ENCODE results near the gene APBB1. TPM values are rescaled to one million over a fixed set of nuclear protein-coding genes. Genes with fewer than 3 reads are reported as not detected.

The APBB1 gene
- total RNA-seq, 1 experiment from 2014 or later: 12.4 TPM

DNA sequence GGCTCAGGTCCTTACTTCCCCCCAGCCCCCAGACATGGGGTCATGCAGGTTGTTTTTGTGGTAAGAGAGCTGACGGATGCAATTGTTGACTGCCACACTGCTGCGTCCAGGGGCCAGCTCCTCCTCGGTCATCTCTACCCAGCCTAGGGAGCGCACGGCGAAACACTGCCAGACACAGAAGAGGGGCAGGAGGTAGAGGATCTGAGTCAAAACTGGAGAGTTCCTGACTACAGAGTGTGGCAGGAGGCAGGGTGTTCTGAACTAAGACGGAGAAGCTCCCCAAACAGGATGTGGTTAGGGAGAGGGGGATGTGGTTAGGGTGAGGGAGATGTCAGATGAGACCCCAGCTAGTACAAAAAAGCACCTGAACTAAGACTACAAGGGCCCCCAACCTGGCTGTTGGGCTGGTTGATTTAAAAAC lies 16.3 kb downstream of the APBB1 start:
- intact Hi-C loops (cut with micrococcal nuclease): no loop called here

More for the DNA sequence above, 16.3 kb downstream of the APBB1 start:
- RAD21 ChIA-PET (ENCODE audit: low non-redundant PET in 1 of 2, low total read pairs in 2 of 2, uncharacterized antibody in 2 of 2, unreplicated experiment in 2 of 2): no interaction called here
- Histone ChIP-seq H3K79me2 (ENCODE audit: insufficient read depth, low read length) (no peaks in the 10 kb centered on the region), H3K9ac (ENCODE audit: low read length) (no peak overlapping the region), H3K9me2 (ENCODE audit: insufficient read depth) (no peaks in the 10 kb centered on the region), H3K4me3 (replicated peaks in 1 of 2; ENCODE audit: low read depth in 1 of 2, low read length in 2 of 2) (no peak overlapping the region), H3K27ac (ENCODE audit: low read depth, low read length) (no peak overlapping the region), H3K36me3 (ENCODE audit: control insufficient read depth in 1 of 2, insufficient read depth in 2 of 2, low read length in 2 of 2) (no peaks in the 10 kb centered on the region), H3K4me1 (ENCODE audit: control insufficient read depth in 1 of 2, insufficient read depth in 2 of 2, low read length in 2 of 2) (peaks cover 4 to 7% of the 10 kb centered on the region in 2 experiments; a peak in 3 of 4 replicates), H3K27me3 (ENCODE audit: insufficient read depth, low read length) (no peaks in the 10 kb centered on the region), H2AFZ (ENCODE audit: low read depth, low read length, poor library complexity, severe bottlenecking) (no peak overlapping the region), H3K4me2 (ENCODE audit: low read length) (no peak overlapping the region), H4K20me1 (ENCODE audit: insufficient read depth) (no peaks in the 10 kb centered on the region), H3K9me3 (ENCODE audit: control insufficient read depth in 1 of 2, insufficient read depth in 1 of 2, low read depth in 1 of 2, low read length in 2 of 2) (no peaks in the 10 kb centered on the region)
- no TSS peak for BruUV-seq (replicated peaks)
- ATAC-seq: no peak
- CTCF ChIA-PET: no interaction called here
- TF ChIP-seq YY1 (IDR thresholded peaks at IDR 0.05; ENCODE audit: extremely low read depth, insufficient replicate concordance, low read depth, low read length): no peak
- TF ChIP-seq, protein P1, sequence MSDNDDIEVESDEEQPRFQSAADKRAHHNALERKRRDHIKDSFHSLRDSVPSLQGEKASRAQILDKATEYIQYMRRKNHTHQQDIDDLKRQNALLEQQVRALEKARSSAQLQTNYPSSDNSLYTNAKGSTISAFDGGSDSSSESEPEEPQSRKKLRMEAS (IDR thresholded peaks at IDR 0.05): no peak
- no peak for TF ChIP-seq RAD21 (IDR thresholded peaks at IDR 0.05; ENCODE audit: low read depth)
- TF ChIP-seq POLR2AphosphoS5 (IDR thresholded peaks at IDR 0.05; ENCODE audit: low read depth, low read length): no peak
- no peak for TF ChIP-seq ZFX (IDR thresholded peaks at IDR 0.05)
- no peak for TF ChIP-seq CEBPB (IDR thresholded peaks at IDR 0.05; ENCODE audit: low read depth)
- TF ChIP-seq TCF7L2 (IDR thresholded peaks at IDR 0.05; ENCODE audit: borderline replicate concordance, extremely low read depth, insufficient read depth, insufficient read length): no peak
- TF ChIP-seq, protein P2, sequence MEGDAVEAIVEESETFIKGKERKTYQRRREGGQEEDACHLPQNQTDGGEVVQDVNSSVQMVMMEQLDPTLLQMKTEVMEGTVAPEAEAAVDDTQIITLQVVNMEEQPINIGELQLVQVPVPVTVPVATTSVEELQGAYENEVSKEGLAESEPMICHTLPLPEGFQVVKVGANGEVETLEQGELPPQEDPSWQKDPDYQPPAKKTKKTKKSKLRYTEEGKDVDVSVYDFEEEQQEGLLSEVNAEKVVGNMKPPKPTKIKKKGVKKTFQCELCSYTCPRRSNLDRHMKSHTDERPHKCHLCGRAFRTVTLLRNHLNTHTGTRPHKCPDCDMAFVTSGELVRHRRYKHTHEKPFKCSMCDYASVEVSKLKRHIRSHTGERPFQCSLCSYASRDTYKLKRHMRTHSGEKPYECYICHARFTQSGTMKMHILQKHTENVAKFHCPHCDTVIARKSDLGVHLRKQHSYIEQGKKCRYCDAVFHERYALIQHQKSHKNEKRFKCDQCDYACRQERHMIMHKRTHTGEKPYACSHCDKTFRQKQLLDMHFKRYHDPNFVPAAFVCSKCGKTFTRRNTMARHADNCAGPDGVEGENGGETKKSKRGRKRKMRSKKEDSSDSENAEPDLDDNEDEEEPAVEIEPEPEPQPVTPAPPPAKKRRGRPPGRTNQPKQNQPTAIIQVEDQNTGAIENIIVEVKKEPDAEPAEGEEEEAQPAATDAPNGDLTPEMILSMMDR (IDR thresholded peaks at IDR 0.05 in 2 of 3, conservative IDR thresholded peaks at IDR 0.05 in 1 of 3; ENCODE audit: borderline replicate concordance in 1 of 3, insufficient read depth in 1 of 3, low read depth in 2 of 3, low read length in 2 of 3): no peak
- no peak for TF ChIP-seq CBX3 (IDR thresholded peaks at IDR 0.05; ENCODE audit: low read depth)
- no peak for TF ChIP-seq EZH2phosphoT487 (IDR thresholded peaks at IDR 0.05; ENCODE audit: borderline replicate concordance)
- TF ChIP-seq, protein P3, sequence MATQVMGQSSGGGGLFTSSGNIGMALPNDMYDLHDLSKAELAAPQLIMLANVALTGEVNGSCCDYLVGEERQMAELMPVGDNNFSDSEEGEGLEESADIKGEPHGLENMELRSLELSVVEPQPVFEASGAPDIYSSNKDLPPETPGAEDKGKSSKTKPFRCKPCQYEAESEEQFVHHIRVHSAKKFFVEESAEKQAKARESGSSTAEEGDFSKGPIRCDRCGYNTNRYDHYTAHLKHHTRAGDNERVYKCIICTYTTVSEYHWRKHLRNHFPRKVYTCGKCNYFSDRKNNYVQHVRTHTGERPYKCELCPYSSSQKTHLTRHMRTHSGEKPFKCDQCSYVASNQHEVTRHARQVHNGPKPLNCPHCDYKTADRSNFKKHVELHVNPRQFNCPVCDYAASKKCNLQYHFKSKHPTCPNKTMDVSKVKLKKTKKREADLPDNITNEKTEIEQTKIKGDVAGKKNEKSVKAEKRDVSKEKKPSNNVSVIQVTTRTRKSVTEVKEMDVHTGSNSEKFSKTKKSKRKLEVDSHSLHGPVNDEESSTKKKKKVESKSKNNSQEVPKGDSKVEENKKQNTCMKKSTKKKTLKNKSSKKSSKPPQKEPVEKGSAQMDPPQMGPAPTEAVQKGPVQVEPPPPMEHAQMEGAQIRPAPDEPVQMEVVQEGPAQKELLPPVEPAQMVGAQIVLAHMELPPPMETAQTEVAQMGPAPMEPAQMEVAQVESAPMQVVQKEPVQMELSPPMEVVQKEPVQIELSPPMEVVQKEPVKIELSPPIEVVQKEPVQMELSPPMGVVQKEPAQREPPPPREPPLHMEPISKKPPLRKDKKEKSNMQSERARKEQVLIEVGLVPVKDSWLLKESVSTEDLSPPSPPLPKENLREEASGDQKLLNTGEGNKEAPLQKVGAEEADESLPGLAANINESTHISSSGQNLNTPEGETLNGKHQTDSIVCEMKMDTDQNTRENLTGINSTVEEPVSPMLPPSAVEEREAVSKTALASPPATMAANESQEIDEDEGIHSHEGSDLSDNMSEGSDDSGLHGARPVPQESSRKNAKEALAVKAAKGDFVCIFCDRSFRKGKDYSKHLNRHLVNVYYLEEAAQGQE (IDR thresholded peaks at IDR 0.05; ENCODE audit: low read depth): no peak
- TF ChIP-seq POLR2A (IDR thresholded peaks at IDR 0.05; ENCODE audit: borderline replicate concordance, extremely low read depth, insufficient read depth, insufficient read length): no peak
- no peak for TF ChIP-seq SIN3A (IDR thresholded peaks at IDR 0.05; ENCODE audit: low read depth)
- TF ChIP-seq EZH2 (IDR thresholded peaks at IDR 0.05): no peak
- TF ChIP-seq, protein P4, sequence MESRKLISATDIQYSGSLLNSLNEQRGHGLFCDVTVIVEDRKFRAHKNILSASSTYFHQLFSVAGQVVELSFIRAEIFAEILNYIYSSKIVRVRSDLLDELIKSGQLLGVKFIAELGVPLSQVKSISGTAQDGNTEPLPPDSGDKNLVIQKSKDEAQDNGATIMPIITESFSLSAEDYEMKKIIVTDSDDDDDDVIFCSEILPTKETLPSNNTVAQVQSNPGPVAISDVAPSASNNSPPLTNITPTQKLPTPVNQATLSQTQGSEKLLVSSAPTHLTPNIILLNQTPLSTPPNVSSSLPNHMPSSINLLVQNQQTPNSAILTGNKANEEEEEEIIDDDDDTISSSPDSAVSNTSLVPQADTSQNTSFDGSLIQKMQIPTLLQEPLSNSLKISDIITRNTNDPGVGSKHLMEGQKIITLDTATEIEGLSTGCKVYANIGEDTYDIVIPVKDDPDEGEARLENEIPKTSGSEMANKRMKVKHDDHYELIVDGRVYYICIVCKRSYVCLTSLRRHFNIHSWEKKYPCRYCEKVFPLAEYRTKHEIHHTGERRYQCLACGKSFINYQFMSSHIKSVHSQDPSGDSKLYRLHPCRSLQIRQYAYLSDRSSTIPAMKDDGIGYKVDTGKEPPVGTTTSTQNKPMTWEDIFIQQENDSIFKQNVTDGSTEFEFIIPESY (IDR thresholded peaks at IDR 0.05; ENCODE audit: extremely low read depth, insufficient replicate concordance, low read length): no peak
- TF ChIP-seq, protein P5, sequence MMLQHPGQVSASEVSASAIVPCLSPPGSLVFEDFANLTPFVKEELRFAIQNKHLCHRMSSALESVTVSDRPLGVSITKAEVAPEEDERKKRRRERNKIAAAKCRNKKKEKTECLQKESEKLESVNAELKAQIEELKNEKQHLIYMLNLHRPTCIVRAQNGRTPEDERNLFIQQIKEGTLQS (IDR thresholded peaks at IDR 0.05): no peak
- TF ChIP-seq SRF (IDR thresholded peaks at IDR 0.05; ENCODE audit: low read depth): no peak
- no peak for TF ChIP-seq ZNF274 (IDR thresholded peaks at IDR 0.05; ENCODE audit: low read depth, low read length)
- TF ChIP-seq SP1 (IDR thresholded peaks at IDR 0.05; ENCODE audit: low read depth): no peak
- POLR2A ChIA-PET: no interaction called here
- no peak for DNase-seq (ENCODE audit: low read depth, low spot score)

All from HCT116 (cell line).